ENCODE data around the gene FRAS1.

The FRAS1 gene

DNA sequence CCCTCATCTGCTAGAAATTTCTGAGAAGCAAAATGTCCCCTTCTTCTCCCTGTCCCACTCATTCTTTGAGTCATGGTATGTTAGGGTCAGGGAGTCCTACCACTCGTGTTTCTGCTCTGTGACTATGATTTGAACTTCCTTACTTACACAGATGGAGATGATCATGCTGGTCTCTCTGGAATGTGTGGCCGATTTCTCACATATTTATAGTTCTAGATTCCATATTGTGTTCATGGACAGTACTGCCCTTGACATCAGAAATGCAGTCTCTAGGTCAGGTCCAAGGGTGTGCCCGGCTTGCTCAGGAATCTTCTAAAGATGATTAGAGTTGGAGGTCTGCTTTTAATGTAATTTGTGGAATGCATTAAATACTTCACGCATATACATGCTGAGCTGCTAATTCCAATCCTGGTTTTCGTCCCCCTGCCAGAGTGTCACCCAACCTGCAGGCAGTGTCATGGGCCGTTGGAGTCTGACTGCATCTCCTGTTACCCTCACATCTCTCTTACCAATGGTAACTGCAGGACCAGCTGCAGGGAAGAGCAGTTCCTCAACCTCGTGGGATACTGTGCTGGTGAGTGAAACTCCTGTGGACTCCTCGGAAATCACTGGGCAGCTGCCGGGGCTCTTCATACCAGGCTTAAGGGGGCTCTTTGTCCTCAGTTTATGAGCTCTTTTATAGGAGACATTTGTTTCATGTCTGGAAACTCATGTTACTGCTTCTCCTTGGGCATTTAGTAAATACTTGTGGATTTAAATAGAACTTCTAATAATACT, 280.3 kb downstream of the FRAS1 start:
- no peak for DNase-seq

- DNase-seq = no peak
Observed at GRCh38 chr4:78342125-78342524, 285.0 kb downstream of the FRAS1 start.

DNA sequence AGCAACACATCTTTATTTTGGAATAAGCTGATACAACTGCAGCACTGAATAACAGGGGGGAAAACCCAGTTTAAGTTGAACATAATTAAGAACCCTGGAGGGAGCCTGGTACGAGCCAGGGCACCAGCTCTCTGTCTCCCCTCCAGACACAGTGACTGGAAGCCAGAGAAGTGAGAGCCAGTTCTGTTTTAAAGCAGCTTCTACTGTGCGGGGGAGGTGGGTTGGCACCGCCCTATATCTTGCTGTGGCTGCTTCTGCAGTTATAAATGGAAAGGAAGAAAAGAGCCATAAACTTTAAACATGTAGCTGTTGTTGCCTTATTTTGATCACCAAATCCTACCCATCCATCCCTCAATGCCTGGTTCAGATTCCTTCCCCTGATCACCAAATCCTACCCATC, 286.6 kb downstream of the FRAS1 start:
- DNase-seq = no peak

- no peak for DNase-seq
Observed at GRCh38 chr4:78345237-78345636, 288.1 kb downstream of the FRAS1 start.

- no peak for DNase-seq
Observed at GRCh38 chr4:78346222-78346621, 289.1 kb downstream of the FRAS1 start.

DNA sequence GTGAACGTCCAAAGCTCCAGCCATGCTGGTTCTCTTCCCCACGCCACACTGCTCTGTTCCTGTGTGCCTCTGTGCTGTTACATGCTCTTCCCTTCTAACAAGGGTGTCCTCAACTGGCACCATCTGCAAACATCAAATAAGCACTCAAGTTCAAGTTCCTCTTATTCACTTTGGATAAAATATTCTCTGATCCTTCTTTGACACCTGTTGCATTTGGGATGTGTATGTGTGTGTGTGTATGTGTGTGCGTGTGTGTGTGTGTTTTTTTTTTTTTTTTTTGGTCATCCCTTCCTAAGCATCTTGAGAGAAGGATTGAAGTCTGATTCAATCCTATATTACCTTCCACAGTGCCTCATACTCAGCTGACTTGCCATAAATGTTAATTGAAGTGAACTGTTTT, 290.4 kb downstream of the FRAS1 start:
- DNase-seq = no peak

GRCh38 chr4:78353921-78354320, 296.8 kb downstream of the FRAS1 start:
- no peak for DNase-seq

DNA sequence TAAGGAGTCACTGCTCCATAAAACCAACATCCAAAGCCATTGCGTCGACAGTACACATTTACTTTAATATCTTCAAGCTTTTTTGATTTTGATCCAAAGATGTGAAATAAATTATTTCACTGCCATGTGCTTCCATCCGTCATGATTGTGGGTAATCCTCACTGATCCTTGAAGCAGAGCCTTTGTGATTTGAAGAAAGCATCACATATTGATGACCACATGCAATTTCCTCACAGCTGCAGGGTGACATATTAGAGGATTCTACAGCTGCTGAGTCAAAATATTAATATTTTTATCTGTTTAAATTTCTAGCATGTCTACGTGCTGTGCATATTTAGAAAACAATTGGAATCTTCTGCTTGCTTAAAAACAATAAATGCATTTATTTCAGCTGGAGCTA, 297.7 kb downstream of the FRAS1 start:
- no peak for DNase-seq

DNA sequence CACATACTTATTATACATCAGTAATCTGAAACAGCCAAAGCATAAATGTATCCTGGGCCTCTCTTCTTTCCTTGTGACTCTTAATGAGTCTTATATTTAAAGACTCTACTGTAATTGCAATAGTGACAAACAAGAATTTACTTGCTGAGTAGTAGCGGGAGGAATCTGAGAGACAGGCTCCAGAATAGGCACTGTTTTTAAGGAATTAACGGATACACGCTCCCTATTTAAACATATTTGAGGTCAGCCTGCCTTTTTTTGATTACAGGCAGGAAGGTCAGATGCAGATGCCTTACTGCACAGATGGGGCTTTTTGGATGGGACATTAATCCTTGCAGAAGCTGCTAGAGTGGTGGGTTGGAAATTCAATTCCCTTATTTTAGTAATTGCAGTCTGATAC, 298.2 kb downstream of the FRAS1 start:
- DNase-seq = no peak

DNA sequence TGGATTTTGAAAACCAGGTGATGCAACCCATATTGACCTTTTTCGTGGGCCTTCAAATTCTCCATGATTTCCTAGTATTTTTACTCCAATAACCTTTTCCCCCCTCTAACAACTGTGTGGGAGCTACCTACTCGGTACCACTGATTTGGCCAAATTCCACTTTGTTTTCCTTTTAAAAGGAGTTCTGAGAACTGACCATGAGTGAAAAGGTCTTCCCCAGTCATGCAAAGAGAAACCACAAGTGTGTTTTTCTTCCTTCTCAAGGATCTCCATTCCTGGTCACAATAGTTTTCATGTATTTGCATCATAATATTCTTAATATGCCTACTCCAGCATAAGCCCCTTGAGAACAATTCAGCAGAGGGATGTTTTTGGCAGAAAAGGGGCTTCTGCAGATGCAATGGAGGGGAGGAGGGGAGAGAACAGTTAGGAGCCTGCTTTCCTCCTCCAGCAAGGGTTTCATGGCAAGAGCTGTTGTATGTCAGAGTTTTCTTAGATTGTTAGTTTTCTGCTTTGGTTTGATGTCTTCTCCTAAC, 299.2 kb downstream of the FRAS1 start:
- DNase-seq = no peak

DNA sequence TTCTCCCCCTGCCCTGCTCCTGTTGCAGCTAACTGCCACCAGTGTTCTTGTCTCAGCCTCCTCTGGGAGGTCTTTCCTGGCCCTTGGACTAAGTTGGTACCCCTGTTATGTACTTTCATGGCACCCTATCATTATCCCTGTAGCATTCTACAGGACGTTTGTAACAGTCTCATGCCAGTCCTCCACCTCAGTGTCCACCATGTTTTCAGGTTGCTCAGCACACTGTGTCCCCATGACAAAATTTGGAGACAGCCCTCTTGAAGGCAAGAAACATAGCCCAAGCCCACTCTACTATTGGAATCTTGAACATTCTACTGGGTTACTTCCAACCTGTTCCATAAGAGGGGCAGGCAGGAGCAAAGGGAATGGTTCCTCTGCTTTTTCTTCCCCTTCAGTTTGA, 300.0 kb downstream of the FRAS1 start:
- DNase-seq = no peak

GRCh38 chr4:78360466-78360865, 303.3 kb downstream of the FRAS1 start:
- no peak for DNase-seq

DNA sequence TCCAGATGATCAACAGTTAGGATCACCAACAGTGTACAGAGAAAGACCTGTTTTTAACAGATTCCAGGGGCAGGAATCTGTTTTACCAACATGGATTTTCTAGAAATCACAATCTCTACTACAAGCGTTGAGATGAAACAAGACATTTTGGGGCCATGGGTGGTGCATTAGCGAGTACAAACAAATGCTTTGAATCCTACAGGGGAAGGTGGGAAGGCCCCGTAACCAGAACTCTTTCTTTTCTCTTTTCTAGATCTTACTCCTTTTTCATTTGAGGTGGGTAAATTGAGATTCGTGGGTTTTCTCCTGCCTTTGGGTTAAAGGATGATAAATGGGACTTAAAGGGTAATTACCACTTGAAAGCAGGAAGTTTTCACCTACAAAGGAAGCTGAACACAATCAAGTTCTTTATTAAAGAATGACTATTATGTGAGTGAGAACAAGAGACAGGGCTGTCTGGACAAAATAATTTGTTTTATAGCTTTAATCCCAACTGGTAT, 304.5 kb downstream of the FRAS1 start:
- no peak for DNase-seq

DNA sequence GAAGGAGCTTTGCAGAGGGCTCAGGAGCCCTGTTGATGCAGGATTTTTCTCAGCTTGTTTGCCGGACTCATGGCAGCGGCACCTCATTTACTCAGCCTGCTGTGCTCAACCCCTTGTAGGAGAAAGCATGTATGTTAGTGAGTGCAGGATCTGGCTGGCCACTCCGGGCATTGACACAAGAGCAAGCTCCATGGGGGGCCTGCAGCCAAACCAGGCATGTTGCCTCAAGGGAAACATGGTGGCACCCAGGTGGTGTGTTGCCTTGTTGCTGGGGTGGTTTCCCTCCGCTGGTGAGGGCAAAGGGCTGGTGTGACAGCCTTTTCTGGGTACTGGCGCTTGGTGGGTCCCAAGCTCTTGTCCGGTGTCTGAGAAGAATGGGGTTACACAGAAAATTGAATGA, 305.2 kb downstream of the FRAS1 start:
- no peak for DNase-seq

- no peak for DNase-seq
Observed at GRCh38 chr4:78363031-78363570, 306.0 kb downstream of the FRAS1 start.

DNA sequence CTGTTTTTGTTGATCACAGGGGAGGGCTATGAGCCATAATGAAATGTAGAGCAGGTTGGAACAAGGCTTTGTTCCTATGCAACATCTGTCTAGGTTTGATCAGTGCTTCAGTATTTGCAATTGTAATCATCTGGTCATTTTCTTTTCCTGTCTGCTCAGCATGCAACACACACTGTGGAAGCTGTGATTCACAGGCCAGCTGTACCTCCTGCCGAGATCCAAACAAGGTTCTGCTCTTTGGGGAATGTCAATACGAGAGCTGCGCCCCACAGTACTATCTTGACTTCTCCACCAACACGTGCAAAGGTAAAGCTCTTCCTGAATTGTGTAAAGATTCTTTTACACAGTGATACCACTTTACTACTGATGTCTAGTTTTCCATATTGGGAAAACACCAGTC, 312.6 kb downstream of the FRAS1 start:
- DNase-seq = no peak

GRCh38 chr4:78370631-78371372, 313.7 kb downstream of the FRAS1 start:
- DNase-seq = no peak

- no peak for DNase-seq
Observed at GRCh38 chr4:78372355-78372988, 315.3 kb downstream of the FRAS1 start.

GRCh38 chr4:78377555-78377954, 320.4 kb downstream of the FRAS1 start:
- no peak for DNase-seq

DNA sequence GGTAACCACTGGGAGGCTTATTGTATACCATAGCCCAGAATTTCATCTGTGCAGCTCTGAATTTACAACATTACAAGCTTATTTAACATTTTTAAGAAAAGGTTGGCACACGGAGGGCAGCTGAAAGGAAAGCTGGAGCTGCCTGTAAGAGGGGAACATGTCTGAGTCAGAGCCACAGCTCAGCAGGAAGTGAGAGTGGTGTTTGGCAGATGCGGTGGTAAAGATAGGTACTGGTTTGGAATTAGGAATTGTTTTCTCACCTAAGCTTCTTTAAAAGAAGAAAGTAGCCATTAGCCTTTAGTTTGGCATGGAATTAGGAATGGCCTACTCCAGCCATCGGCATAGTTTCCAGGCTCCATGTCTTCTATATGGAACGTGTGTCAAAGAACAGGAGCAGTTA, 321.9 kb downstream of the FRAS1 start:
- no peak for DNase-seq

DNA sequence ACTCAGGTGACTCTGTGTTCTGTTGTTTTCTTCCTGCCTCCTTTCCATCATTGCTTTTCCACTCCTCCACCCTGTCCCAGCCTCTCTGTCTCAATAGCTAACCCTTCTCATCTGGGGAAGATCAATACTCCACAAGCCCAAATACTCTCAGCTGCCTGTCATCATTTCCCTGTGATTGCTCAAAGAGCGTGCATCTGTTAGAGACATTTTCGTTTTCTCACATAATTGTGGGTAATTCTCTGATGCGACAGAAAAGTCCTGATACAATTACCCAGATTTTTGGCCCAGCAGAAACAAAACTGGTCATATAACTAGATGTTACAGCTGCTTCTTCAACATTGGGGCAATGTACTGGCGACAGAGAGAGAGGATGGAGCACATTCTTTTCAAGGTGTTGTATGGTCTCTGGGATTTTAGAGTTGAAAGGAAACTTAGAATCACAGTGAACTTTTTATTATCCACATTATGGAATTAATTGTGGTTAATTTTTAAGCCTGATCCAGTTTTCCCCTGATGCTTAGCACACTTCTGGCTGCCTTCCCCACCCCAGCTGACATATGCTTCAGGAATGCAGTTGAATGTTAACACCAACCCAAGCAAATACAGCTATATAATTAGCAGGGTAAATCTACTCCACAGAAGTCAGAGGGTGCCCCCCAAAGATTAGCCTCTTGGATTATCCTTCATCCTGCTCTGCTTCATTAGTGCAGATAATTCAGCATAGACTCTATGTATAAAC, 323.0 kb downstream of the FRAS1 start:
- no peak for DNase-seq

GRCh38 chr4:78386679-78387078, 329.6 kb downstream of the FRAS1 start:
- no peak for DNase-seq

GRCh38 chr4:78395642-78396041, 338.5 kb downstream of the FRAS1 start:
- no peak for DNase-seq
